ENCODE measurements around the gene RAB13. TPM values are rescaled to one million over a fixed set of nuclear protein-coding genes. Genes with fewer than 3 reads are reported as not detected.

The RAB13 gene
- polyA plus RNA-seq, 1 of the 3 experiments (the other 2 are of a cell fraction), result 156 TPM

GRCh38 chr1:153951801-153952200, 34.3 kb downstream of the RAB13 start:
- Histone ChIP-seq H3K9me3 (no peaks in the 10 kb centered on the region), H3K36me3 (replicated peaks in 1 of 2; ENCODE audit: control insufficient read depth in 1 of 2, insufficient read depth in 2 of 2, low read length in 1 of 2) (peaks cover 9 to 64% of the 10 kb centered on the region in 2 experiments), H3K4me2 (no peak overlapping the region), H4K20me1 (ENCODE audit: insufficient read depth) (peaks cover 30% of the 10 kb centered on the region), H3K27ac (ENCODE audit: low read depth in 2 of 2, low read length in 1 of 2) (no peak overlapping the region), H3F3A (replicated peaks; ENCODE audit: insufficient read depth) (peaks cover 7% of the 10 kb centered on the region), H3K9ac (no peak overlapping the region), H3K27me3 (ENCODE audit: insufficient read depth) (no peaks in the 10 kb centered on the region), H3K4me1 (ENCODE audit: control insufficient read depth in 1 of 2, insufficient read depth in 2 of 2, low read depth in 1 of 2, low read length in 1 of 2) (peaks cover 2 to 22% of the 10 kb centered on the region in 2 experiments; a peak in 3 of 4 replicates), H3K79me2 (ENCODE audit: insufficient read depth) (peaks cover 48% of the 10 kb centered on the region), H2AFZ (ENCODE audit: low read depth) (no peak overlapping the region), H3K9me2 (no peaks in the 10 kb centered on the region), H3K4me3 (ENCODE audit: low read depth in 2 of 2, low read length in 1 of 2) (no peak overlapping the region)
- ChIA-PET POLR2A (no interaction called here), CTCF (no interaction called here)
- TF ChIP-seq MXI1 (IDR thresholded peaks at IDR 0.05; ENCODE audit: low read depth, low read length) (no peak), TAF1 (IDR thresholded peaks at IDR 0.05; ENCODE audit: borderline replicate concordance, low read depth, low read length) (no peak), GATA2 (CRISPR knock-in tag; IDR thresholded peaks at IDR 0.05) (no peak), POLR2AphosphoS5 (IDR thresholded peaks at IDR 0.05; ENCODE audit: low read depth, low read length) (no peak), SIN3A (IDR thresholded peaks at IDR 0.05; ENCODE audit: borderline replicate concordance, low read depth, low read length) (no peak), REST (IDR thresholded peaks at IDR 0.05; ENCODE audit: low read depth, low read length) (no peak), FOSL2 (IDR thresholded peaks at IDR 0.05; ENCODE audit: borderline replicate concordance, low read depth) (no peak), MAX (IDR thresholded peaks at IDR 0.05; ENCODE audit: low read depth) (no peak)
- no peak for DNase-seq
- WGBS (ENCODE audit: low lambda C conversion rate), result 92% methylated on average over 2 of the region's 2 CpGs

- Histone ChIP-seq H4K20me1 (ENCODE audit: insufficient read depth) (peaks cover 24% of the 10 kb centered on the region), H3K9me2 (no peaks in the 10 kb centered on the region), H3K9me3 (no peaks in the 10 kb centered on the region), H3K4me3 (ENCODE audit: low read depth in 2 of 2, low read length in 1 of 2) (no peak overlapping the region), H3K27me3 (ENCODE audit: insufficient read depth) (no peaks in the 10 kb centered on the region), H3K79me2 (ENCODE audit: insufficient read depth) (peaks cover 43% of the 10 kb centered on the region), H3K27ac (ENCODE audit: low read depth in 2 of 2, low read length in 1 of 2) (no peak overlapping the region), H3K9ac (no peak overlapping the region), H3K36me3 (replicated peaks in 1 of 2; ENCODE audit: control insufficient read depth in 1 of 2, insufficient read depth in 2 of 2, low read length in 1 of 2) (peaks cover 9 to 64% of the 10 kb centered on the region in 2 experiments), H3K4me1 (ENCODE audit: control insufficient read depth in 1 of 2, insufficient read depth in 2 of 2, low read depth in 1 of 2, low read length in 1 of 2) (peaks cover 3 to 18% of the 10 kb centered on the region in 2 experiments; a peak in 2 of 4 replicates), H3F3A (replicated peaks; ENCODE audit: insufficient read depth) (peaks cover 8% of the 10 kb centered on the region), H2AFZ (ENCODE audit: low read depth) (no peak overlapping the region), H3K4me2 (no peak overlapping the region)
- ChIA-PET CTCF (interaction anchor here (1.2 to 2.9 kb wide), 2 partner anchors 36 to 142 kb away, joined by 3 to 12 read pairs; partner anchors contain the start of gene RAB13), POLR2A (no interaction called here)
- no peak for DNase-seq
- WGBS (ENCODE audit: low lambda C conversion rate), result 96% methylated on average over 11 of the region's 11 CpGs
- no peak for TF ChIP-seq SIN3A (IDR thresholded peaks at IDR 0.05; ENCODE audit: borderline replicate concordance, low read depth, low read length)
- no peak for TF ChIP-seq GATA2 (CRISPR knock-in tag; IDR thresholded peaks at IDR 0.05)
- no peak for TF ChIP-seq REST (IDR thresholded peaks at IDR 0.05; ENCODE audit: low read depth, low read length)
- no peak for TF ChIP-seq YY1 (IDR thresholded peaks at IDR 0.05; ENCODE audit: low read depth)
- TF ChIP-seq FOSL2 (IDR thresholded peaks at IDR 0.05; ENCODE audit: borderline replicate concordance, low read depth), result no peak
- no peak for TF ChIP-seq RCOR1 (IDR thresholded peaks at IDR 0.05; ENCODE audit: low read length)
- TF ChIP-seq GABPA (IDR thresholded peaks at IDR 0.05; ENCODE audit: low read depth), result no peak
- no peak for TF ChIP-seq MXI1 (IDR thresholded peaks at IDR 0.05; ENCODE audit: low read depth, low read length)
- no peak for TF ChIP-seq CHD2 (IDR thresholded peaks at IDR 0.05; ENCODE audit: low read length, partially characterized antibody)
- no peak for TF ChIP-seq TCF12 (IDR thresholded peaks at IDR 0.05)
- TF ChIP-seq JUND (IDR thresholded peaks at IDR 0.05), result no peak
- TF ChIP-seq FOXJ3 (CRISPR knock-in tag; IDR thresholded peaks at IDR 0.05), result no peak
- TF ChIP-seq MEF2A (IDR thresholded peaks at IDR 0.05; ENCODE audit: borderline replicate concordance, low read depth), result no peak
- TF ChIP-seq EZH2phosphoT487 (IDR thresholded peaks at IDR 0.05; ENCODE audit: borderline replicate concordance, low read depth), result no peak
- TF ChIP-seq SMC3 (IDR thresholded peaks at IDR 0.05; ENCODE audit: low read depth, low read length), result no peak
Observed at GRCh38 chr1:153951183-153951582, 35.0 kb downstream of the RAB13 start.
